GM21786 (cell line): ENCODE data around the gene GCKR.
"Not testable (repeated sequence)": the region's sequence is repeated elsewhere in the genome, so short reads cannot be mapped to it uniquely, and the experiment has no call there.

Source experiments
- ATAC-seq: cut with Tn5 transposase; IDR thresholded peaks from one replicate; pipeline ENCODE4 v1.9.1; 2021; ENCODE audit not compliant: unreplicated experiment

The GCKR gene

DNA sequence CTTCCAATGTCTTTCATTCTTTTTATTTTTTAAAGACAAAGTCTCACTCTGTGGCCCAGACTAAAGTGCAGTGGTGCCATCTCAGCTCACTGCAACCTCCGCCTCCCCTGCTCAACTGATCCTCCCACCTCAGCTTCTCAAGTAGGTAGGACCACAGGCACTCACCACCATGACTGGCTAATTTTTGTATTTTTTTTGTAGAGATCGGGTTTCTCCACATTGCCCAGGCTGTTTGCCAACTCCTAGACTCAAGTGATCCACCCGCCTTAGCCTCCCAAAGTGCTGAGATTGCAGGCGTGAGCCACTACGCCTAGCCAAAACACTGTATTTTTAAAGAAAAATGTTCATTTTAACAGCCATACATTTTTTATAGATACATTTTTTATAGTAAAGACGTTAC lies 12.7 kb downstream of the GCKR start:
- no peak for ATAC-seq

DNA sequence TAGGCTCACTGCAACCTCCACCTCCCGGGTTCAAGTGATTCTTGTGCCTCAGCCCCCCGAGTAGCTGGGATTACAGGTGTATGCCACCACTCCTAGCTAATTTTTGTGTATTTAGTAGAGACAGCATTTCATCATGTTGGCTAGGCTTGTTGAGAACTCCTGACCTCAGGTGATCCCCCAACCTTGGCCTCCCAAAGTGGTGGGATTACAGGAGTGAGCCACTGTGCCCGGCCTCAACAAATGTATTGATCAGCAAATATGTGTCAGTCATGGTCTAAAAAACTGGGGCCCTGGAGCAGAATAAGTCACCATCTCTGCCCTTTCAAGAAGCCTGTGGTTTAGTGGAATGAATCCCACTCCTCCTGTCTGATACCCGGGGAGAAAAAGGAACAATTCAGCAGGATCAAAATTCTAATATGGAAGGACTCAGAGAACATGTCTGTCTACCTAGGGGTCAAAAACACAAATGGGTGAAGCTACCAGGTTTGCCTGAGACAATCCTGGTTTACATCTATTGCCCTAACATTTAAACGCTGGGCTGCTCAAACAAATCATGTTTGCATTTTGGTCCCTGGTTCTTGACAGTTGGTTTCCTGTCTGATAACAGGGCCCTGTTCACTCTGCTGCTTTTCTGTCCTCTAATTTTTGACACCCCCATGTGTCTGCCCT lies 21.6 kb downstream of the GCKR start:
- no peak for ATAC-seq

DNA sequence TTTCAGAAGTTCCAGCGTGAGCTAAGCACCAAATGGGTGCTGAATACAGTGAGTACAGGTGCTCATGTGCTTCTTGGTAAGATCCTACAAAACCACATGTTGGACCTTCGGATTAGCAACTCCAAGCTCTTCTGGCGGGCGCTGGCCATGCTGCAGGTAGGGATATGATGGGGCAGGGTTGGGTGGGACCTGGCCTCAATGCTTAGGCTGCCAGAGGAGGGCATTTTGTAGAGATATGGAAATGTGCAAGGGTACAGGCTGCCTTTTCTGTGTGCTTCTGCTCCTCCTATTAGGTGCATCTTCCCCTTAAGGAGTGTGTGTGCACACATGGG lies 22.1 kb downstream of the GCKR start:
- ATAC-seq: no peak

DNA sequence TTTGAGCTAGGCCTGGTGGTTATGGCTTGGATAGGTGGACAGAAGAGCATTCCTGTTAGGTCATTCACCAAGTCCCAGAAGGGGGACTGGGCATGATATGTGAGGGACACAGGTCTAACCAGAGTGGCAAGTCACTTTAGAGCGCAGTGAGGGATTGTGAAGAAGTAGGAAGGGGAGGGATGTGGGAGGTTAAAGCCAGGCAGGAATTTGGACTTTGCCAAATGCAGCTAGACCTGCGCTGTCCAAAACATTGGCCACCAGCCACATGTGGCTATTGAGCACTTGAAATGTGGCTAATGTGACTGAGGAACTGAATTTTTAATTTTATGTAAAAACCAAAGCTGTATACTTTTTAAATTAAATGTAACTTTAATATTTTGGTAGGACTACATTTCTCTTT lies 23.7 kb downstream of the GCKR start:
- ATAC-seq: no peak

DNA sequence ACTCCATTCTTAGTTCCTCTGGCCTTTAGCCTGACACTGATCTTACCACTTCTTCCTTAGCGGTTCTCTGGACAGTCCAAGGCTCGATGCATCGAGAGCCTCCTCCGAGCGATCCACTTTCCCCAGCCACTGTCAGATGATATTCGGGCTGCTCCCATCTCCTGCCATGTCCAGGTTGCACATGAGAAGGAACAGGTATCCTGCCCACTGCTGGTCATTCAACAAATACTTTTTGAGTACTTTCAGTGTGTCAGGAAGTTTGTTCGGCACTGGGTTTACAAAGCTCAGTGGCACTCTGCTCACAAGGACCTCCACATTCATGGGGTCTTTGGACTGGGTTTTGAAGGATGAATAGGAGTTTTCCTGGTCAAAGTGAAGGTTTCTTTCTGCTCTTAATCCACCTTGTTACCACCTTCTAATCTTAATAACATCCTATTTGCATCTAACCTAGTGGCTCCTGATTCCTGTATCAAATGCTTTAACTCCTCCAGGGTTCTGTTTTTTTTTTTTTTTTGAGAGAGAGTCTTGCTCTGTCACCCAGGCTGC lies 25.8 kb downstream of the GCKR start:
- ATAC-seq: no peak

DNA sequence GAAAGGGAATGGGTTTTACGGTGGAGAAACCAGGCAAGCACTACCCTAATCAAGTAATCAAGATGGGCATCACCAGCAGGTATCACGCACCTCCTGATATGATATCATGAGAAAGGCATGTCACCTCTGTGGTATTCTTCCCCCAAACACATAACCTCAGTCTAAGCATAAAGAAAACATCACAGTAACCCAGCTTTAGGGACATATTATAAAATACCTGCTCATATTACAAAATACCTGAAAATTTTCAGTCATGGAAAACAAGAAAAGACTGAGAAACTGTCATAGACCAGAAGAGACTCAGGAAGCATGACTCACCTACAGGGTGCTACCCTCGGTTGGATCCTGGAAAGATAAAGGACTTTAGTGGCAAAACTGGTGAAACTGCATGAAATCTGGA lies 30.5 kb downstream of the GCKR start:
- no peak for ATAC-seq

DNA sequence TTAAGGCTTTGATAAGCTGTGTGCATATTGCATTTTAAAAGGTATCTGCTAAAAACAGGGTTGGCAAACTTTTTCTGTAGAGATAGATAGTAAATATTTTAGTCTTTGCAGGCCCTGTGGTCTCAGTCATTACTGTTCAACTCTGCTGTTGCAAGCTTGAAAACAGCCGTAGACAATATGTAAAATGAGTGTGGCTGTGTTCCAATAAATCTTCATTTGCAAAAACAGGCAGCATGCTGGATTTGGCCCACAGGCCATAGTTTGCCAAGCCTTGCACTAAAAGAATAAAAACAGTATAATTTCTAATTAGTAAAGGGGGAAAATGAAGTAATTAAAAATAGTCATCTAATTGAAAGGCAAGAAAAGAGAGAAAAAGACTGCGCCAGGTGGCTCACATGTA lies 35.3 kb downstream of the GCKR start:
- ATAC-seq: no peak

DNA sequence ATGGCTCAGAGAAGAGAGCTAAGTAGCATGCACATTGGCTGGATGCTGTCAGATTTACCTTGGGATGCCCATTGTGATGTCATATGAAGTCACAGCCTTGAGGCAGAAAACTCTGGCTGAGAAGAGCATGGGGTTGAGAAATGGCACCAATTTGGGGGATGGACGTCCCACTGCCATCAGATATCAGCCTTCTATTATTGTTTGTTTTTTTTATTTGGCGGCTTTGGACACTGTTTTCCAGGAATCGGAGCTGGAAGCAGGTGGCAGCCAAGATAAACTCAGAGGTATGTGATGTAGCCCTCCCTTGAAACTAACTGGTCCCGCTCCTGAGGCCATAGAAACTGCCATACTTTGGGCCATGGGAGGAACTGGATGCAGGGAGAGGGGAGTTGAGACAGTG lies 40.6 kb downstream of the GCKR start:
- ATAC-seq: no peak

DNA sequence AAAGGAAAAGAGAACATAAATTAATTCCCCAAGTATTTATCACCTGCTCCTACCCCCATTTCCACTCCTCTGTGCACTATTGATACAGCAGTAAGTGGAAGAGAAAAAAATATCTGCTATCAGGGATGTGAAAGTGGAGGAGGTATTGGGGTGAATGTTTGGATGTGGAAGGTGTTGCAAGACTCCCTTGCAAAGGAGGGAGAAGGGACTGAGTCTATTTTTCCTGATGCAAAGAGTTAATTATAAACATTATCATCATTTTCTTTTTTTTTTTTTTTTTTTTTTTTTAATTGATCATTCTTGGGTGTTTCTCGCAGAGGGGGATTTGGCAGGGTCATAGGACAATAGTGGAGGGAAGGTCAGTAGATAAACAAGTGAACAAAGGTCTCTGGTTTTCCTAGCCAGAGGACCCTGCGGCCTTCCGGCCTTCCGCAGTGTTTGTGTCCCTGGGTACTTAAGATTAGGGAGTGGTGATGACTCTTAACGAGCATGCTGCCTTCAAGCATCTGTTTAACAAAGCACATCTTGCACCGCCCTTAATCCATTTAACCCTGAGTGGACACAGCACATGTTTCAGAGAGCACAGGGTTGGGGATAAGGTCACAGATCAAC lies 42.3 kb downstream of the GCKR start:
- ATAC-seq: not testable (repeated sequence)

DNA sequence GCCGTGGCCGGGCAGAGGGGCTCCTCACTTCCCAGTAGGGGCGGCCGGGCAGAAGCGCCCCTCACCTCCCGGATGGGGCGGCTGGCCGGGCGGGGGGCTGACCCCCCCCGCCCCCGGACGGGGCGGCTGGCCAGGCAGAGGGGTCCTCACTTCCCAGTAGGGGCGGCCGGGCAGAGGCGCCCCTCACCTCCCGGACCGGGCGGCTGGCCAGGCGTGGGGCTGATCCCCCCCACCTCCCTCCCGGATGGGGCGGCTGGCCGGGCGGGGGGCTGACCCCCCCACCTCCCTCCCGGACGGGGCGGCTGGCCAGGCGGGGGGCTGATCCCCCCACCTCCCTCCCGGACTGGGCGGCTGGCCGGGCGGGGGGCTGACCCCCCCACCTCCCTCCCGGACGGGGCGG lies 43.0 kb downstream of the GCKR start:
- ATAC-seq: not testable (repeated sequence)

DNA sequence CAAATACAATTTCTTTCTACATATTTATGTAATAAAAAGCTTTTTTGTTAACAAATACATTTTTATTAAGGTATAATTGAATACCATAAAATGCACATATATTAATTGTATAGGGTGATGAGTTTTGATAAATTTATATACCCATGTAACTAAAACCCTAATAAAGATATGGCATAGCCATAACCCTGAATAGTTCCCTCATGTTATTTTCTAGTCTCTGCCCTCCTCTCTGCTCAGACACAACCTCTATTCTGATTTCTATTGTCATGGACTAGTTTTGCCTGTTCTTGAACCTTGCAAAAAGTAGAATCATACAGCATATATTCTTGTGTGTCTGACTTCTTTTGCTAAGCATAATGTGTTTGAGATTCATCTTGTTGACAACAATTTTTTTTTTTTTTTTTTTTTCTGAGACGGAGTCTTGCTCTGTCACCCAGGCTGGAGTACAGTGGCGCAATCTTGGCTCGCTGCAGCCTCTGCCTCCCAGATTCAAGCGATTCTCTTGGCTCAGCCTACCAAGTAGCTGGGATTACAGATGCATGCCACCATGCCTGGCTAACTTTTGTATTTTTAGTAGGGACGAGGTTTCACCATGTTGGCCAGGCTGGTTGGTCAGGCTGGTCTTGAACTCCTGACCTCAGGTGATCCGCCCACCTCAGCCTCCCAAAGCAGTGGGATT lies 47.6 kb downstream of the GCKR start:
- no peak for ATAC-seq

DNA sequence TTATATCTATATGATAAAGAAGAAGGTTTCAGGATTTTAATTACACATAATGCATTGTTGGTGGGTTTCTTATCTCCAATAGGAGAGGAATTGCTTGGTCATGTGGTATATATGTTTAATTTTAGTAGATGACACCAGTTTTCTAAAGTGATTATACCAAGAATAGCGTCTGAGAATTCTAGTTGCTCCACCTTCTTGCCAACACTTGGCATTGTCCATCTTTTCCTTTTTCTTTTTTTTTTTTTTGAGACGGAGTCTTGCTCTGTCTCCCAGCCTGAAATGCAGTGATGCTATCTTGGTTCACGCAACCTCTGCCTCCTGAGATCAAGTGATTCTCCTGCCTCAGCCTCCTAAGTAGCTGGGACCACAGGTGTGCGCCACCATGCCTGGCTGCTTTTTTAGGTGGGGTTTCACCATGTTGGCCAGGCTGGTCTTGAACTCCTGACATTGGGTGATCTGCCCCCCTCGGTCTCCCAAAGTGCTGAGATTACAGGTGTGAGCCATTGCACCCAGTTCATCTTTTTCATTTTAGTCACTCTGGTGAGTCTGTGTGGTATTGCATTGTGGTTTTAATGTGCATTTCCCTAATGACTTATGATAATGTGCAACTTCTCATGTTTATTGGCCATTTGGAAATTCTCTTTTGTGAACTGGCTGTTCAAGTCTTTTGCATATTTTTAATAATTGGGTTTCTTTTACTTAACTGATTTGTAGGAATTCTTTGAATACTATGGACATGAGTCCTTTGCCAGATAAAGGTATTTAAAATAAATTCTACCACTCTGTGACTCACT lies 48.9 kb downstream of the GCKR start:
- no peak for ATAC-seq

DNA sequence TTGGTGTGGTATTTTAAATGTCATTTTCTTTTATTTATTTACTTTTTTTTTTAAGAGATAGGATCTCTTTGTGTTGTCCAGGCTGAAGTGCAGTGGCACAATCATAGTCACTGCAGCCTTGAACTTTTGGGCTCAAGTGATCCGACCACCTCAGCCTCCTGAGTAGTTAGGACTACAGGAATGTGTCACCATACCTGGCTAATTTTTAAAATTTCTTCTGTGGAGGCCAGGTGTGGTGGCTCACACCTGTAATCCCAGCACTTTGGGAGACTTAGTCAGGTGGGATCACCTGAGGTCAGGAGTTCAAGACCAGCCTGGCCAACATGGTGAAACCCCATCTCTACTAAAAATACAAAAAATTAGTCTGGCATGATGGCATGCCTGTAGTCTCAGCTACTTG lies 52.7 kb downstream of the GCKR start:
- no peak for ATAC-seq

DNA sequence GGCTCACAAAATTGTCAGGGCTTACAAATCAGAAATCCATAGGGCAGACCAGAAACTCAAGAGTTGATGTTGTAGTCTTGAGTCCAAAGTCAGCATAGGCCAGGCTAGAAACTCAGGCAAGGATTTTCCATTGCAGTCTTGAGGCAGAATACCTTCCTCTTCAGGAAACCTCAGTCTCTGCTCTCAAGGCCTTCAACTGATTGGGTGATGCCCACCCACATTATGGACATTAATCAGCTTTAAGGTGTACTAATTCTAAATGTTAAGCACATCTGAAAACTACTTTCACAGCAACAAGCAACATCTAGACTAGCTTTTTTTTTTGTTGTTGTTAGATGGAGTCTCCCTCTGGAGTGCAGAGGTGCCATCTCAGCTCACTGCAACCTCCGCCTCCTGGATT lies 54.9 kb downstream of the GCKR start:
- ATAC-seq: no peak

DNA sequence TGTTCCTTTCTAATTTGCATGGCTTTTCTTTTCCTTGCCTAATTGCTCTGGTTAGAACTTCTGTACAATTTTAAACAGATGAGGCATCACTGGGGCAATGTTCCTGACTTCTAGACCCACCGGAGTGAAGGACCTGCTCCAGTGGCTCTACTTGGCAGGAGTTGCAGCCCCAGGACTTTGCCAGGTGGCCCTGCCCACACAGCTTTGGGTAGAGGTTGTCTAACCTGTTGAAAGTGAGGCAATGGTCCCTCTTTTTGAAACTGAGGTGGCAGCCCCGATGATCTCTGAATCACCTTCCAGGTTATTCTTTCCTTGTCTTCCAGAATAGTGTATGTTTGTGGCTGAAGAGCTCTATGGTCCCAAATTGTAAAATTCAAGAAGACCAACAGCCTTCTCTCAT lies 56.3 kb downstream of the GCKR start:
- no peak for ATAC-seq

DNA sequence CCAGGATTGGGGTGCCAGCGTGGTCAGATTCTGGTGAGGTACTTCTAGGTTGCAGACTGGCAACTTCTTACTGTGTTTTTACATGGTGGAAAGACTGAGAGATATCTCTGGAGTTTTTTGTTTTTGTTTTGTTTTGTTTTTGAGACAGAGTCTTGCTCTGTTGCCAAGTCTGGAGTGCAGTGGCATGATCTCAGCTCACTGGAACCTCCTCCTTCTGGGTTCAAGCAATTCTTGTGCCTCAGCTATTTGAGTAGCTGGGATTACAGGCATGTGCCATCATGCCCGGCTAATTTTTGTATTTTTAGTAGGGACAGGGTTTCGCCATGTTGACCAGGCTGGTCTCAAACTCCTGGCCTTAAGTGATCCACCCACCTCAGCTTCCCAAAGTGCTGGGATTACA lies 57.8 kb downstream of the GCKR start:
- ATAC-seq: not testable (repeated sequence)

DNA sequence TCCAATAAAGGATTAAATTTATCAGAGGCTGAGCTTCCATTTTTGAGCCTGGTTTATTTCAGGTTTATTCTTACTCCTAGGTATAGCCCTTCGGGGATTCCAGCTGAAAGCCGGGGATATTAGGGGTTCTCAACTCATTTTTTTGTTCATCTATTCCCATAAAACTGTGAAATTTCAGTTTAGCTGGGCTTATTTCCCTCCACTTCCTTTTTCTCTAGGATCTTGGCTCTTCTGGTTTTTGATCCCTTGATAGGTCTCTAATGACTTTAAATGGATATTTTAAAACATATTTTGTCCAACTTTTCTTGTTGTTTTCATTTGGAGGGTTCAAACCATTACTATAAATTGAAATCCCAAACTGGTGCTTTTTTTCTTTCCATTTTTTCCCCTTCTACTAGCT lies 62.6 kb downstream of the GCKR start:
- no peak for ATAC-seq

DNA sequence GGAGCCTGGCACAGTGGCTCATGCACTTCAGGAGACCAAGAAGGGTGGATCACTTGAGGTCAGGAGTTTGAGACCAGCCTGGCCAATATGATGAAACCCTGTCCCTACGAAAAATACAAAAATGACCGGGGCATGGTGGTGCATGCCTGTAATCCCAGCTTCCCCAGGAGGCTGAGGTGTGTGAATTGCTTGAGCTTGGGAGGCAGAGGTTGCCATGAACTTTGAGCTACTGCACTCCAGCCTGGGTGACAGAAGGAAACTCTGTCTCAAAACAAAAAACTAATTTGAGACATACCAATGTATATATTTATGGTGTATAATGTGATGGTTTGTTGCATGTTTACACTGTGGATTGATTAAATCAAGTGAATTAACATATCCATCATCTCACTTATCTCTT lies 64.4 kb downstream of the GCKR start:
- no peak for ATAC-seq

DNA sequence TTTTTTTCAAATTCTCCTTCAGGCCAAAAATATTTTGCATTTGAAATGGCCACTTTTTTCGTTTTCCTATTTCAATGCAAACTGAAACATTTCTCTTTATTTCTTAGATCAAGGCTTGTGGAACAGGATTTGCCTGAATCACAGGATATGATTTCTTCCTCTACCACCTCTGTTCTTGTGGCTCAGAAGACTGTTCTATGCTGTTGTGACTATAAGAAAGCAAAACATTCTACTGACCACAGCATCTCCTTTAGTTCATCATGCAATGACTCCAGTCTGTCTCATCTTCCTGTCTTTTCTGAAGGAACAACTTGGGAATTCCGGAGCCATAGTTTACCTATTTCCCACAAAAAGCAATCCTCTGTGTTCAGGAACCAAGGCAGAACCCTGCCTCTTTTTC lies 70.0 kb downstream of the GCKR start:
- ATAC-seq: no peak

DNA sequence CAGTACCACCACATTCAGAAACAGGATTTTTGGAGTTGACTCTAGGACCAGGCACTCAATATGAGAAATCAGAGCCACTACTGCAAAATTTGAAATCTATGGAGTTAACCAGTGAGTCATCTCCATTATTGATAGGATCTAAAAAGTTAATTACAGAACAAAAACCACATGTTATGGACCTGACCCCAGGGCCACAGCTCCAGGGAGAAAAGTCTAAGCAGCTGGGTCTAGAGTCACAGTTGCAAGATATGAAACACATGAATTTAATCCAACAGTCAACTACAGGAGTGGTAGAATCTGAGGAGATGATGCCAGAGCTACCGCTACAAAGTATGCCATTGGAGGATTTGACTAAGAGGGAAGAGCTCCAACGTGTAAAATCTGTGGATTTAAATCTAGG lies 72.8 kb downstream of the GCKR start:
- no peak for ATAC-seq

DNA sequence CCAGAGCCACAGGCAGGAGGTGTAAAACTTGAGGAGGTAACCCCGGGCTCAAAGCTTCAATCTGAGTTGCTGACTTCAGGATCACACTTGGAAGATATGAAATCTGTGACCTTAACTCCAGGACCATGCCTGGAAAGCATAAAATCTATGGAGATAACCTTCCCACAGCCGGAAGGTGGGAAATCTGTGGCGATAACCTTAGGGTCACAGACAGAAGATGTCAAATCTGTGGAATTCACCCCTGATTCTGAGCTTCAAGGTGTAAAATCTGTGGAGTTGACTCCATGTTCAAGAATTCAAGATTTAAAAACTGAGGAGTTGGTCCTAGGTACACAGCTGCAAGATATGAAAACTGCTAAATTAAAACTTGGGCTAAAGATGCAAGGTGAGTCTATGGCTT lies 74.6 kb downstream of the GCKR start:
- ATAC-seq: no peak

DNA sequence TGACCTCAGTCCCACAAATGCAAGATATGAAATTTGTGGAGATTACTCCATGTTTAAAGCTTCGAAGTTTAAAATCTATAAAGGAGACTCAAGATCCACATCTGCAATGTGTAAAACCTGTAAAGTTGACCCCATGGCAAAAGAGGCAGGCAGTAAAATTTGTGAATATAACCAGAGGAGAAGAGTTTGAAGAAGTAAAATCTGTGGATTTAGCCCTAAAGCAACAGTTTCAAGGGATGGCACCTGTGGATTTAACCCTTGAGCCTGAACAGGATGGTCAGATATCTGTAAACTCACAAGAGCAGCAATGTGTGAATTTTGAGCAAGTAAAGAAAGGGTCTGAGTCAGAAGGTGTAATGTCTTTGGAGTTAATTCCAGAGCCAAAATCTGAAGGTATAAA lies 75.0 kb downstream of the GCKR start:
- no peak for ATAC-seq
